ENCODE results near the gene DMD.

DMD gene

DNA sequence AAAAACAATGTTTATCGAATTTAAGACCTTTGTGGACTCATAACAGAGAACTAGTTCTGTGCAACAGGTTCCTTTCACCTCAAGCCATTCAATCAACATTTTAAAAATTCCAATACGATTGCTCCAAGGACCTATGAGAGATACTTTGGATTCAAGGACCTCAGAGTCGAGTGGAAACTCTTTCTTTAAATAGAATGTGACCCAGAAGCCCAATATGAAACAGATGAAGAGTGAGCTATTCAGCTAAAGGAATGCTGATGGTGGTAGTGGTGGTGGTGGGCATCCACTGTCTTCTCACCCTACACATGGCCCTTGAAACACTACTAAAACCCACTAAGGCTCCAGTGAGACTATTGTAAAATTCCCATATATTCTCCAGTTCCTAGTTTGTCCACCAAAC lies 257.2 kb downstream of the DMD start:
- TF ChIP-seq CTCF (IDR thresholded peaks at IDR 0.05; ENCODE audit: insufficient read depth, low read depth, low read length, missing control alignments), result no peak
- no peak for DNase-seq (ENCODE audit: low read depth)
- H3K4me3 ChIP-seq (ENCODE audit: low read depth, low read length), result no peak overlapping the region

DNA sequence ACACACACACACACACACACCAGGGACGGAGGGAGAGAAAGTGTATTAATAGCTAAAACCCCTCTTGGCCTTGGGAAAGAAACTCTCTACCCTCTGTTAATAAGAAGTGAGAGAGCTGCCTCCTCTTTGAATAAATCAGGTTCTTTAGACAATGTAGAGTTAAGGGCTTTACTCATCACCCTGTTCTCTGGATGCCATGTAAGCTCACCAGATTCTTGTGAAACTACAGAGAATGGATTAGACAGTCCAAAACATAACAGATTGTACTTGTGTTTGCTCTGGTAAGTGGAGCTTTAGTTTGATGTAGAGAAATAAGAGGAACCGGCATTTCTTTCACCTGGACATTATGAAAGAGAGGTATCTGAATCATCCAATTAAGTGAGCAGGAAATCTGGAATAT lies 263.2 kb downstream of the DMD start:
- no peak for TF ChIP-seq CTCF (IDR thresholded peaks at IDR 0.05; ENCODE audit: insufficient read depth, low read depth, low read length, missing control alignments)
- no peak overlapping the region for H3K4me3 ChIP-seq (ENCODE audit: low read depth, low read length)
- DNase-seq (ENCODE audit: low read depth), result no peak

GRCh38 chrX:32937043-32937442 lies 274.3 kb downstream of the DMD start:
- no peak for DNase-seq (ENCODE audit: low read depth)
- TF ChIP-seq CTCF (IDR thresholded peaks at IDR 0.05; ENCODE audit: insufficient read depth, low read depth, low read length, missing control alignments), result no peak
- H3K4me3 ChIP-seq (ENCODE audit: low read depth, low read length), result no peak overlapping the region

- H3K4me3 ChIP-seq (ENCODE audit: low read depth, low read length), result no peak overlapping the region
- no peak for DNase-seq (ENCODE audit: low read depth)
- TF ChIP-seq CTCF (IDR thresholded peaks at IDR 0.05; ENCODE audit: insufficient read depth, low read depth, low read length, missing control alignments), result no peak
Measured at GRCh38 chrX:32933548-32933947, 277.8 kb downstream of the DMD start.

GRCh38 chrX:32929040-32929439 lies 282.3 kb downstream of the DMD start:
- no peak for TF ChIP-seq CTCF (IDR thresholded peaks at IDR 0.05; ENCODE audit: insufficient read depth, low read depth, low read length, missing control alignments)
- H3K4me3 ChIP-seq (ENCODE audit: low read depth, low read length), result no peak overlapping the region
- DNase-seq (ENCODE audit: low read depth), result no peak

DNA sequence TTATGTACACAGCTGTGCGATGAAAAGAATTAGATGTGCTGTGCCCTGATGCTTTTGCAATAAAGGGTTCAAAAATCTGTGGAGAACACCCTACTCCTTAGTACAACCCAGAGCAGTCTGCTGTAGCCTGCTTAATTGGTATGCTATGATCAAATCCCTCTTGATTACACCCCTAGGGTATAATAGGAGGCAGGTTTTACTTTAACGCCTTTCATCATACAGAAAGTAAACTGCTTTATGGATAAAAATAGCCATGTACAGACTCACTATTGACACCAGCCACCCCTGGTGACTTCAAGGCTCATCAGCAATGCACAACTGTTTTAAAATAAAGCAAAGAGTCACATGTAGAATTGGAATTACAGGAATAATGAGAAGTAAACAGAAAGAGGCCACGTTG lies 315.3 kb downstream of the DMD start:
- no peak for TF ChIP-seq CTCF (IDR thresholded peaks at IDR 0.05; ENCODE audit: insufficient read depth, low read depth, low read length, missing control alignments)
- H3K4me3 ChIP-seq (ENCODE audit: low read depth, low read length), result no peak overlapping the region
- DNase-seq (ENCODE audit: low read depth), result no peak

DNA sequence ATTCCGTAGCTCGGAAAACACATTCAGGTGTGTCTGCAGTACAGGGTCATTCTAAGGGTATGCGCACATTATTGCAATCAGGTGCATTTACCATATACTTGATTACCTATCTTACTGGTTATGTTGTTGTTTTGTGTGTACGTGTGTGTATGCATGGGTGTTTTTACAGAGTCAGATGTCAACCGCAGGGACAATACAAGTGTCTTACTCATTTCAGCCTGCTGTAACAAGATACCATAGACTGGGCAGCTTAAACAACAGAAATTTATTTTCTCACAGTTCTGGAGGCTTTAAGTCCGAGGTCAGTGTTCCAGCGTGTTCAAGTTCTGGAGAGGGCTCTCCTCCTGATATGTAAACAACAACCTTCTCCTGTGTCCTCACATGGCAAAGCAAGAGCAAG lies 316.7 kb downstream of the DMD start:
- H3K4me3 ChIP-seq (ENCODE audit: low read depth, low read length), result no peak overlapping the region
- no peak for TF ChIP-seq CTCF (IDR thresholded peaks at IDR 0.05; ENCODE audit: insufficient read depth, low read depth, low read length, missing control alignments)
- DNase-seq (ENCODE audit: low read depth), result no peak
